ENCODE results near the gene PHRF1.
A peak's percentile ranks its signal among the peaks of the same experiment; 100 is the strongest.

The PHRF1 gene

GRCh38 chr11:537622-538430 is 38.4 kb upstream of the PHRF1 start:
- no peak for DNase-seq

- DNase-seq = no peak
These were observed 37.7 kb upstream of the PHRF1 start for GRCh38 chr11:538431-539051.

GRCh38 chr11:539971-540481 is 36.2 kb upstream of the PHRF1 start:
- DNase-seq = no peak

- DNase-seq = no peak
These were observed 35.5 kb upstream of the PHRF1 start for GRCh38 chr11:540583-541432.

- DNase-seq = no peak
These were observed 34.8 kb upstream of the PHRF1 start for GRCh38 chr11:541433-541885.

GRCh38 chr11:544817-545166 is 31.5 kb upstream of the PHRF1 start:
- DNase-seq = no peak

GRCh38 chr11:545171-545570 is 31.1 kb upstream of the PHRF1 start:
- DNase-seq = no peak

GRCh38 chr11:548700-549603 is 27.3 kb upstream of the PHRF1 start:
- DNase-seq = no peak

- DNase-seq = no peak
These were observed 26.1 kb upstream of the PHRF1 start for GRCh38 chr11:550021-550745.

- DNase-seq = no peak
These were observed 25.6 kb upstream of the PHRF1 start for GRCh38 chr11:550746-551085.

GRCh38 chr11:551131-551530 is 25.1 kb upstream of the PHRF1 start:
- DNase-seq = no peak

GRCh38 chr11:551596-551995 is 24.7 kb upstream of the PHRF1 start:
- no peak for DNase-seq

- DNase-seq = no peak
These were observed 22.9 kb upstream of the PHRF1 start for GRCh38 chr11:553083-553987.

GRCh38 chr11:553988-554340 is 22.3 kb upstream of the PHRF1 start:
- no peak for DNase-seq

GRCh38 chr11:554428-555226 is 21.6 kb upstream of the PHRF1 start:
- peak; percentile 79 for DNase-seq

- DNase-seq = no peak
These were observed 21.0 kb upstream of the PHRF1 start for GRCh38 chr11:555227-555779.

- DNase-seq = no peak
These were observed 20.2 kb upstream of the PHRF1 start for GRCh38 chr11:555780-556661.

- no peak for DNase-seq
These were observed 19.5 kb upstream of the PHRF1 start for GRCh38 chr11:556662-557256.
